Tibial nerve (tissue), 4 donors: ENCODE measurements around the gene SOST.

ENCODE experiments used
- EP300 ChIP-seq, 2 donors: sonication (generic); formaldehyde crosslinking; IDR thresholded peaks; one replicate each; pipeline ENCODE4 v1.6.1; 2017; ENCODE audit warnings: antibody characterized with exemption in 2 of 2, mild to moderate bottlenecking in 1 of 2
- TF ChIP-seq, protein P1 (sequence below), 5 experiments: fragments of 200-600 bp in 3 of 5; fragments of 450-650 bp in 2 of 5; sonication (generic) in 3 of 5; IDR thresholded peaks; one replicate each; pipeline ENCODE4 v1.5.1; 2016 to 2019; ENCODE audit warnings: antibody characterized with exemption in 5 of 5, mild to moderate bottlenecking in 3 of 5, moderate library complexity in 2 of 5

DNA sequence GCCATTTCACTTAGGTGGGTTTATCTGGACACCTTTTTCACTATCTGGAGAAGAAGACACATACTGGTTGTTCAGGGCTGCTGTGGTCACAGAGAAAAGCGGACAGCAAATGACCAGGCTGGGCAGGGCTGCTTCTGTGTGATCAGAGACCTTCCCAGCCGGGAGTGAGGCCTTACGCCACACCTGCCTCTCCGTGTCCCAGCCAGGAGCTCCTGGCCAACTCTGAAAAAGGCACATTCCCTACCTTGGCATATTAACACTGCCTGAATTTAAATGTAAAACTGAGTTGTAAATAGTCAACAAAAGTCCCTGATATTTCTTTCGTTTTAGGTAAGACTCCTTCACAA is 9.1 kb upstream of the SOST start:
- TF ChIP-seq, protein P1, sequence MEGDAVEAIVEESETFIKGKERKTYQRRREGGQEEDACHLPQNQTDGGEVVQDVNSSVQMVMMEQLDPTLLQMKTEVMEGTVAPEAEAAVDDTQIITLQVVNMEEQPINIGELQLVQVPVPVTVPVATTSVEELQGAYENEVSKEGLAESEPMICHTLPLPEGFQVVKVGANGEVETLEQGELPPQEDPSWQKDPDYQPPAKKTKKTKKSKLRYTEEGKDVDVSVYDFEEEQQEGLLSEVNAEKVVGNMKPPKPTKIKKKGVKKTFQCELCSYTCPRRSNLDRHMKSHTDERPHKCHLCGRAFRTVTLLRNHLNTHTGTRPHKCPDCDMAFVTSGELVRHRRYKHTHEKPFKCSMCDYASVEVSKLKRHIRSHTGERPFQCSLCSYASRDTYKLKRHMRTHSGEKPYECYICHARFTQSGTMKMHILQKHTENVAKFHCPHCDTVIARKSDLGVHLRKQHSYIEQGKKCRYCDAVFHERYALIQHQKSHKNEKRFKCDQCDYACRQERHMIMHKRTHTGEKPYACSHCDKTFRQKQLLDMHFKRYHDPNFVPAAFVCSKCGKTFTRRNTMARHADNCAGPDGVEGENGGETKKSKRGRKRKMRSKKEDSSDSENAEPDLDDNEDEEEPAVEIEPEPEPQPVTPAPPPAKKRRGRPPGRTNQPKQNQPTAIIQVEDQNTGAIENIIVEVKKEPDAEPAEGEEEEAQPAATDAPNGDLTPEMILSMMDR (IDR thresholded peaks at IDR 0.05) = no peak
- no peak for TF ChIP-seq EP300 (IDR thresholded peaks at IDR 0.05)
